Measurements from ENCODE around the gene MBP.

Gene MBP

GRCh38 chr18:77051581-77052296 lies 80.8 kb downstream of the MBP start:
- DNase-seq: no peak
- Histone ChIP-seq H3K4me1 (ENCODE audit: control extremely low read depth in 1 of 4, control insufficient read depth in 4 of 4, insufficient read depth in 4 of 4, low read length in 3 of 4) (peaks cover 23 to 55% (median 52%) of the 10 kb centered on the region in 4 experiments), H3K27ac (ENCODE audit: insufficient read depth in 1 of 2, low read depth in 1 of 2, low read length in 2 of 2, poor library complexity in 1 of 2, severe bottlenecking in 2 of 2) (peak overlapping the region; percentile 83 to 90), H3K36me3 (ENCODE audit: control insufficient read depth in 4 of 4, insufficient read depth in 4 of 4, low read length in 3 of 4) (peaks cover 2 to 26% (median 6%) of the 10 kb centered on the region in 4 experiments), H3K27me3 (replicated peaks in 2 of 5; ENCODE audit: control insufficient read depth in 4 of 5, insufficient read depth in 5 of 5, low read length in 4 of 5) (no peaks in the 10 kb centered on the region), H3K4me3 (ENCODE audit: control insufficient read depth in 1 of 7, extremely low read depth in 1 of 7, insufficient read depth in 4 of 7, low read depth in 2 of 7, low read length in 6 of 7) (peak overlapping the region in 1 of 7 experiments; percentile 57), H3K9me3 (ENCODE audit: control extremely low read depth in 1 of 5, control insufficient read depth in 4 of 5, insufficient read depth in 2 of 5, low read depth in 1 of 5, low read length in 4 of 5) (no peaks in the 10 kb centered on the region)
- 100% methylated on average over 12 of the region's 14 CpGs for WGBS (ENCODE audit: insufficient coverage)
- CTCF ChIA-PET: interaction anchor here (0.9 to 10.8 kb wide), 11 partner anchors 9 to 248 kb away, joined by 3 to 119 read pairs (median 8); no protein-coding TSS in a partner anchor
- POLR2A ChIA-PET: interaction anchor here (1.0 to 2.1 kb wide), 2 partner anchors 11 to 47 kb away, joined by 3 to 7 read pairs; no protein-coding TSS in a partner anchor

GRCh38 chr18:77049938-77050337 lies 82.6 kb downstream of the MBP start:
- WGBS (ENCODE audit: insufficient coverage): no CpG with 5 or more reads among the region's 4 CpGs
- no peak overlapping the region for H3K27ac ChIP-seq (ENCODE audit: insufficient read depth in 1 of 2, low read depth in 1 of 2, low read length in 2 of 2, poor library complexity in 1 of 2, severe bottlenecking in 2 of 2)
- H3K36me3 ChIP-seq (ENCODE audit: control insufficient read depth in 4 of 4, insufficient read depth in 4 of 4, low read length in 3 of 4): peaks cover 5 to 37% (median 12%) of the 10 kb centered on the region in 4 experiments
- no peak for DNase-seq
- H3K4me3 ChIP-seq (ENCODE audit: control insufficient read depth in 1 of 7, extremely low read depth in 1 of 7, insufficient read depth in 4 of 7, low read depth in 2 of 7, low read length in 6 of 7): no peak overlapping the region
- no peaks in the 10 kb centered on the region for H3K9me3 ChIP-seq (ENCODE audit: control extremely low read depth in 1 of 5, control insufficient read depth in 4 of 5, insufficient read depth in 2 of 5, low read depth in 1 of 5, low read length in 4 of 5)
- no peaks in the 10 kb centered on the region for H3K27me3 ChIP-seq (replicated peaks in 2 of 5; ENCODE audit: control insufficient read depth in 4 of 5, insufficient read depth in 5 of 5, low read length in 4 of 5)
- peaks cover 16 to 37% (median 34%) of the 10 kb centered on the region in 4 experiments for H3K4me1 ChIP-seq (ENCODE audit: control extremely low read depth in 1 of 4, control insufficient read depth in 4 of 4, insufficient read depth in 4 of 4, low read length in 3 of 4)
- POLR2A ChIA-PET: no interaction called here
- CTCF ChIA-PET: interaction anchor here (1.0 to 10.8 kb wide), 6 partner anchors 13 to 88 kb away, joined by 3 to 119 read pairs (median 6); no protein-coding TSS in a partner anchor

- ChIA-PET CTCF (interaction anchor here (1.1 kb wide), 1 partner anchor 48 kb away, joined by 5 read pairs; no protein-coding TSS in a partner anchor), POLR2A (no interaction called here)
- 75% methylated on average over 6 of the region's 8 CpGs for WGBS (ENCODE audit: insufficient coverage)
Observed at GRCh38 chr18:77047803-77048419, 84.7 kb downstream of the MBP start.

GRCh38 chr18:77046994-77047393 lies 85.6 kb downstream of the MBP start:
- Histone ChIP-seq H3K36me3 (ENCODE audit: control insufficient read depth in 4 of 4, insufficient read depth in 4 of 4, low read length in 3 of 4) (peaks cover 5 to 40% (median 22%) of the 10 kb centered on the region in 4 experiments), H3K27me3 (replicated peaks in 2 of 5; ENCODE audit: control insufficient read depth in 4 of 5, insufficient read depth in 5 of 5, low read length in 4 of 5) (no peaks in the 10 kb centered on the region), H3K9me3 (ENCODE audit: control extremely low read depth in 1 of 5, control insufficient read depth in 4 of 5, insufficient read depth in 2 of 5, low read depth in 1 of 5, low read length in 4 of 5) (peaks cover 0 to under 1% (median 0%) of the 10 kb centered on the region in 5 experiments), H3K27ac (ENCODE audit: insufficient read depth in 1 of 2, low read depth in 1 of 2, low read length in 2 of 2, poor library complexity in 1 of 2, severe bottlenecking in 2 of 2) (no peak overlapping the region), H3K4me1 (ENCODE audit: control extremely low read depth in 1 of 4, control insufficient read depth in 4 of 4, insufficient read depth in 4 of 4, low read length in 3 of 4) (peaks cover 3 to 8% (median 5%) of the 10 kb centered on the region in 4 experiments), H3K4me3 (ENCODE audit: control insufficient read depth in 1 of 7, extremely low read depth in 1 of 7, insufficient read depth in 4 of 7, low read depth in 2 of 7, low read length in 6 of 7) (no peak overlapping the region)
- DNase-seq: no peak
- WGBS (ENCODE audit: insufficient coverage): 95% methylated on average over 16 of the region's 17 CpGs
- ChIA-PET CTCF (interaction anchor here (0.8 to 1.6 kb wide), 7 partner anchors 8 to 63 kb away, joined by 3 to 6 read pairs (median 5); no protein-coding TSS in a partner anchor), POLR2A (no interaction called here)

More at GRCh38 chr18:77047803-77048419, 84.7 kb downstream of the MBP start:
- H3K4me3 ChIP-seq (ENCODE audit: control insufficient read depth in 1 of 7, extremely low read depth in 1 of 7, insufficient read depth in 4 of 7, low read depth in 2 of 7, low read length in 6 of 7): no peak overlapping the region
- no peak for DNase-seq
- no peaks in the 10 kb centered on the region for H3K9me3 ChIP-seq (ENCODE audit: control extremely low read depth in 1 of 5, control insufficient read depth in 4 of 5, insufficient read depth in 2 of 5, low read depth in 1 of 5, low read length in 4 of 5)
- peaks cover 5 to 39% (median 19%) of the 10 kb centered on the region in 4 experiments for H3K36me3 ChIP-seq (ENCODE audit: control insufficient read depth in 4 of 4, insufficient read depth in 4 of 4, low read length in 3 of 4)
- H3K27me3 ChIP-seq (replicated peaks in 2 of 5; ENCODE audit: control insufficient read depth in 4 of 5, insufficient read depth in 5 of 5, low read length in 4 of 5): no peaks in the 10 kb centered on the region
- peaks cover 4 to 17% (median 14%) of the 10 kb centered on the region in 4 experiments for H3K4me1 ChIP-seq (ENCODE audit: control extremely low read depth in 1 of 4, control insufficient read depth in 4 of 4, insufficient read depth in 4 of 4, low read length in 3 of 4)
- H3K27ac ChIP-seq (ENCODE audit: insufficient read depth in 1 of 2, low read depth in 1 of 2, low read length in 2 of 2, poor library complexity in 1 of 2, severe bottlenecking in 2 of 2): no peak overlapping the region

- H3K36me3 ChIP-seq (ENCODE audit: control insufficient read depth in 4 of 4, insufficient read depth in 4 of 4, low read length in 3 of 4): peaks cover 5 to 39% (median 21%) of the 10 kb centered on the region in 4 experiments
- CTCF ChIA-PET: interaction anchor here (0.8 to 1.6 kb wide), 9 partner anchors 9 to 243 kb away, joined by 3 to 6 read pairs (median 4); no protein-coding TSS in a partner anchor
- WGBS (ENCODE audit: insufficient coverage): 68% methylated on average over 7 of the region's 9 CpGs
- POLR2A ChIA-PET: no interaction called here
- H3K4me1 ChIP-seq (ENCODE audit: control extremely low read depth in 1 of 4, control insufficient read depth in 4 of 4, insufficient read depth in 4 of 4, low read length in 3 of 4): peaks cover 0 to 2% (median under 1%) of the 10 kb centered on the region in 4 experiments
- H3K27me3 ChIP-seq (replicated peaks in 2 of 5; ENCODE audit: control insufficient read depth in 4 of 5, insufficient read depth in 5 of 5, low read length in 4 of 5): no peaks in the 10 kb centered on the region
- H3K4me3 ChIP-seq (ENCODE audit: control insufficient read depth in 1 of 7, extremely low read depth in 1 of 7, insufficient read depth in 4 of 7, low read depth in 2 of 7, low read length in 6 of 7): no peak overlapping the region
- no peak for DNase-seq
- no peak overlapping the region for H3K27ac ChIP-seq (ENCODE audit: insufficient read depth in 1 of 2, low read depth in 1 of 2, low read length in 2 of 2, poor library complexity in 1 of 2, severe bottlenecking in 2 of 2)
- H3K9me3 ChIP-seq (ENCODE audit: control extremely low read depth in 1 of 5, control insufficient read depth in 4 of 5, insufficient read depth in 2 of 5, low read depth in 1 of 5, low read length in 4 of 5): peaks cover 0 to 3% (median 0%) of the 10 kb centered on the region in 5 experiments
Observed at GRCh38 chr18:77046409-77046808, 86.2 kb downstream of the MBP start.

- H3K9me3 ChIP-seq (ENCODE audit: control extremely low read depth in 1 of 5, control insufficient read depth in 4 of 5, insufficient read depth in 2 of 5, low read depth in 1 of 5, low read length in 4 of 5): peaks cover 0 to 3% (median 0%) of the 10 kb centered on the region in 5 experiments
- CTCF ChIA-PET: interaction anchor here (0.9 to 1.6 kb wide), 7 partner anchors 9 to 242 kb away, joined by 3 to 6 read pairs (median 5); no protein-coding TSS in a partner anchor
- WGBS (ENCODE audit: insufficient coverage): 98% methylated on average over 4 of the region's 6 CpGs
- H3K36me3 ChIP-seq (ENCODE audit: control insufficient read depth in 4 of 4, insufficient read depth in 4 of 4, low read length in 3 of 4): peaks cover 5 to 38% (median 20%) of the 10 kb centered on the region in 4 experiments
- POLR2A ChIA-PET: no interaction called here
- no peak for DNase-seq
- no peaks in the 10 kb centered on the region for H3K4me1 ChIP-seq (ENCODE audit: control extremely low read depth in 1 of 4, control insufficient read depth in 4 of 4, insufficient read depth in 4 of 4, low read length in 3 of 4)
- H3K4me3 ChIP-seq (ENCODE audit: control insufficient read depth in 1 of 7, extremely low read depth in 1 of 7, insufficient read depth in 4 of 7, low read depth in 2 of 7, low read length in 6 of 7): no peak overlapping the region
- no peaks in the 10 kb centered on the region for H3K27me3 ChIP-seq (replicated peaks in 2 of 5; ENCODE audit: control insufficient read depth in 4 of 5, insufficient read depth in 5 of 5, low read length in 4 of 5)
- no peak overlapping the region for H3K27ac ChIP-seq (ENCODE audit: insufficient read depth in 1 of 2, low read depth in 1 of 2, low read length in 2 of 2, poor library complexity in 1 of 2, severe bottlenecking in 2 of 2)
Observed at GRCh38 chr18:77045677-77046076, 86.9 kb downstream of the MBP start.
